Fibroblast of villous mesenchyme (primary cell): Measurements from ENCODE around the gene CILP2. TPM values are rescaled to one million over a fixed set of nuclear protein-coding genes. Genes with fewer than 3 reads are reported as not detected.

Experiments used
- DNase-seq: peaks from one replicate; pipeline ENCODE4 v3.0.0-alpha.2; 2010; ENCODE audit warnings: low read depth
- H3K4me3 ChIP-seq: 2 replicates; pipeline ENCODE4 v1.5.1; 2011; ENCODE audit warnings: low read depth, mild to moderate bottlenecking, low read length
- CTCF ChIP-seq: IDR thresholded peaks from 2 replicates; pipeline ENCODE4 v1.5.1; 2012; ENCODE audit warnings: low read depth, mild to moderate bottlenecking, low read length; ENCODE audit not compliant: insufficient read depth
- total RNA-seq: library from RNA; depleted of rRNA; stranded (reverse); fragments of >200 nt; gene quantifications from 2 replicates; pipeline ENCODE4 v1.2.3, GENCODE V29; 2012

Gene CILP2
- total RNA-seq, 1 donor = 0.43 TPM

GRCh38 chr19:19544954-19545591 is 7.0 kb downstream of the CILP2 start:
- no peak overlapping the region for H3K4me3 ChIP-seq
- no peak for DNase-seq
- TF ChIP-seq CTCF = no peak

GRCh38 chr19:19545707-19546106 is 7.6 kb downstream of the CILP2 start:
- H3K4me3 ChIP-seq = no peak overlapping the region
- no peak for TF ChIP-seq CTCF
- DNase-seq = no peak

GRCh38 chr19:19546751-19547162 is 8.7 kb downstream of the CILP2 start:
- H3K4me3 ChIP-seq = no peak overlapping the region
- TF ChIP-seq CTCF = no peak
- no peak for DNase-seq

- no peak for DNase-seq
- H3K4me3 ChIP-seq = no peak overlapping the region
- TF ChIP-seq CTCF = no peak
Measured at GRCh38 chr19:19547674-19548336, 9.7 kb downstream of the CILP2 start.

GRCh38 chr19:19548915-19549759 is 11.1 kb downstream of the CILP2 start:
- TF ChIP-seq CTCF = no peak
- no peak for DNase-seq
- H3K4me3 ChIP-seq = no peak overlapping the region

GRCh38 chr19:19549804-19550464 is 11.9 kb downstream of the CILP2 start:
- H3K4me3 ChIP-seq = no peak overlapping the region
- DNase-seq = no peak
- TF ChIP-seq CTCF = no peak
